AG04450 (cell line): Measurements from ENCODE around the gene RALGAPA1. TPM values are rescaled to one million over a fixed set of nuclear protein-coding genes. Genes with fewer than 3 reads are reported as not detected.
"Not testable (repeated sequence)": the region's sequence is repeated elsewhere in the genome, so short reads cannot be mapped to it uniquely, and the experiment has no call there.

ENCODE experiments used
- CTCF ChIA-PET: fragments of 300-600, 350-600 bp; formaldehyde crosslinking; extraction: SDS; loops from one replicate; lab custom pipeline; 2022; ENCODE audit warnings: antibody characterized with exemption, inconsistent platforms; lab: Charles Lee
- POLR2A ChIA-PET: fragments of 350-600 bp; formaldehyde crosslinking; extraction: SDS; loops from one replicate; lab custom pipeline; 2021; ENCODE audit warnings: antibody characterized with exemption, inconsistent platforms; lab: Yijun Ruan, JAX
- DNase-seq: peaks from one replicate; pipeline ENCODE4 v3.0.0-alpha.2; 2011; ENCODE audit warnings: low read depth, low spot score
- H3K27ac ChIP-seq: one replicate; pipeline ENCODE4 v1.5.1; 2012; ENCODE audit warnings: low read depth, low read length, control low read depth
- H3K27me3 ChIP-seq: one replicate; pipeline ENCODE4 v1.6.0; 2012; ENCODE audit warnings: low read length; ENCODE audit not compliant: control insufficient read depth, insufficient read depth
- H3K4me3 ChIP-seq: 2 replicates; pipeline ENCODE4 v1.5.1; 2011; ENCODE audit warnings: mild to moderate bottlenecking, low read depth, low read length, control low read depth
- H3K9me3 ChIP-seq: 2 replicates; pipeline ENCODE4 v1.5.1; 2012; ENCODE audit warnings: low read length; ENCODE audit not compliant: control insufficient read depth, insufficient read depth
- polyA plus RNA-seq: library from polyadenylated mRNA; depleted of rRNA; stranded (reverse); fragments of >200 nt; gene quantifications from 2 replicates; pipeline ENCODE4 v1.2.3, GENCODE V29; 2011
- TF ChIP-seq, protein P1 (sequence below): IDR thresholded peaks from 2 replicates; pipeline ENCODE4 v1.5.1; 2011; ENCODE audit warnings: low read depth, low read length, control low read depth, inconsistent platforms

RALGAPA1 gene
- polyA plus RNA-seq, 1 experiment, result 9.7 TPM

DNA sequence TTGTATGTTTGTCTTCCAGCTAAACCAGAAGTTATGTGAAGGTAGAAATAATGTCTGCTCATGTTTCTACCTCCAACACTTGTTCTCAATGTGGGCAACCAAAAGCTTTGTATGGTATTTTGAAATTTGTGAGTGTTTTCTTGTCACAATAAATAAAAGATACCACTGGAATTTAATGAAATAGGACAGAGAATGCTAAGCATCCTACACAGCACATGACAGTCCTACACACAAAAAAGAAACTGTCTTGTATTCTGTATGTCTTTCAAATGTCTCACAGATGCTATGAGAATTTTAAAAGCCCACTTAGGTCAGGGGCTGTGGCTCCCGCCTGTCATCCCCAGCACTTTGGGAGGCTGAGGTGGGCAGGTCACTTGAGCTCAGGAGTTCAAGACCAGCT is 68.9 kb downstream of the RALGAPA1 start:
- POLR2A ChIA-PET, result no interaction called here
- CTCF ChIA-PET, result no interaction called here

DNA sequence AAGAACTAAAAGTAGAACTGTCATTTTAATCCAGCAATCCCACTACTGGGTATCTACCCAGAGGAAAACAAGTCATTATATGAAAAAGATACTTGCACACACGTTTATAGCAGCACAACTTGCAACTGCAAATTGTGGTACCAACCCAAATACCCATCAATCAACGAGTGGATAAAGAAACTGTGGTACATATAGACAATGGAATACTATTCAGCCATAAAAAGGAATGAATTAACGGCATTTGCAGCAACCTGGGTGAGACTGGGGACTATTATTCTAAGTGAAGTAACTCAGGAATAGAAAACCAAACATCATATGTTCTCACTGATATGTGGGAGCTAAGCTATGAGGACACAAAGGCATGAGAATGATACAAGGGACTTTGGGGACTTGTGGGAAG is 73.9 kb downstream of the RALGAPA1 start:
- H3K4me3 ChIP-seq, H3K27ac ChIP-seq, H3K27me3 ChIP-seq, H3K9me3 ChIP-seq, CTCF ChIA-PET, DNase-seq, POLR2A ChIA-PET: not testable (repeated sequence)

More for the DNA sequence above, 68.9 kb downstream of the RALGAPA1 start:
- TF ChIP-seq, protein P1, sequence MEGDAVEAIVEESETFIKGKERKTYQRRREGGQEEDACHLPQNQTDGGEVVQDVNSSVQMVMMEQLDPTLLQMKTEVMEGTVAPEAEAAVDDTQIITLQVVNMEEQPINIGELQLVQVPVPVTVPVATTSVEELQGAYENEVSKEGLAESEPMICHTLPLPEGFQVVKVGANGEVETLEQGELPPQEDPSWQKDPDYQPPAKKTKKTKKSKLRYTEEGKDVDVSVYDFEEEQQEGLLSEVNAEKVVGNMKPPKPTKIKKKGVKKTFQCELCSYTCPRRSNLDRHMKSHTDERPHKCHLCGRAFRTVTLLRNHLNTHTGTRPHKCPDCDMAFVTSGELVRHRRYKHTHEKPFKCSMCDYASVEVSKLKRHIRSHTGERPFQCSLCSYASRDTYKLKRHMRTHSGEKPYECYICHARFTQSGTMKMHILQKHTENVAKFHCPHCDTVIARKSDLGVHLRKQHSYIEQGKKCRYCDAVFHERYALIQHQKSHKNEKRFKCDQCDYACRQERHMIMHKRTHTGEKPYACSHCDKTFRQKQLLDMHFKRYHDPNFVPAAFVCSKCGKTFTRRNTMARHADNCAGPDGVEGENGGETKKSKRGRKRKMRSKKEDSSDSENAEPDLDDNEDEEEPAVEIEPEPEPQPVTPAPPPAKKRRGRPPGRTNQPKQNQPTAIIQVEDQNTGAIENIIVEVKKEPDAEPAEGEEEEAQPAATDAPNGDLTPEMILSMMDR, result no peak
- Histone ChIP-seq H3K9me3 (no peaks in the 10 kb centered on the region), H3K27ac (no peak overlapping the region), H3K27me3 (no peaks in the 10 kb centered on the region), H3K4me3 (no peak overlapping the region)
- no peak for DNase-seq

DNA sequence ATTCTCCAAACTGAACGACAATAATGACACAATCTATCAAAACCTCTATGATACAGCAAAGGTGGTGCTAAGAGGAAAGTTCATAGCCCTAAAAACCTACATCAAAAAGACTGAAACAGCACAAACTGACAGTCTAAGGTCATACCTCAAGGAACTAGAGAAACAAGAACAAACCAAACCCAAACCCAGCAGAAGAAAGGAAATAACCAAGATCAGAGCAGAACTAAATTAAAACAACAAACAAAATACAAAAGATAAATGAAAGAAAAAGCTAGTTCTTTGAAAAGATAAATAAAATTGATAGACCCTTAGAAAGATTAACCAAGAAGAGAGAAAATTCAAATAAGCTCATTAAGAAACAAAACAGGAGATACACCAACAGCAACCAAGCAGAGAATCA is 75.6 kb downstream of the RALGAPA1 start:
- H3K27ac ChIP-seq, H3K9me3 ChIP-seq, H3K4me3 ChIP-seq, POLR2A ChIA-PET, CTCF ChIA-PET, DNase-seq, H3K27me3 ChIP-seq: not testable (repeated sequence)

GRCh38 chr14:35730871-35731270 is 78.2 kb downstream of the RALGAPA1 start:
- Histone ChIP-seq H3K27me3 (no peaks in the 10 kb centered on the region), H3K4me3 (no peak overlapping the region), H3K9me3 (no peaks in the 10 kb centered on the region), H3K27ac (no peak overlapping the region)
- POLR2A ChIA-PET, result no interaction called here
- CTCF ChIA-PET, result no interaction called here
- no peak for DNase-seq
- TF ChIP-seq, protein P1, result no peak

DNA sequence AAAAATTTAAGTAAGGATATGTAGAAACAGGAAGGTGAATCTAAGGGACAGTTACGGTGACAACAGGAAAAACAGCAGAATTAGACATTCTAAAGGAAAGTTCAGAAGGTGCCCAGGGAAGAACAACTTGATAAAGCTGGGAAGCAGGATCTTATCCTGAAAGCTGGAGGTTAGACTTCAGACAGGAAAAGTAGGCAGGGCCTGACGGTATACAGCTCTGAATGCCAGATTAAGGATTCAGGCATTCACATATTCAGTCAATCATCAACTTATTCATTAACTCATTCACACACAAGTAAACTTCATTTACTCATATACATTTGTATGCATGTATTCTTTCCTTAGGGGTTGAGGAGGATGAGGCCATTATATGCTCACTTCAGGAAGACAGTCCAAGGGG is 81.3 kb downstream of the RALGAPA1 start:
- no peak for DNase-seq
- POLR2A ChIA-PET, result no interaction called here
- no peak overlapping the region for H3K27ac ChIP-seq
- H3K9me3 ChIP-seq, result no peaks in the 10 kb centered on the region
- CTCF ChIA-PET, result no interaction called here
- no peaks in the 10 kb centered on the region for H3K27me3 ChIP-seq
- TF ChIP-seq, protein P1, result no peak
- no peak overlapping the region for H3K4me3 ChIP-seq

DNA sequence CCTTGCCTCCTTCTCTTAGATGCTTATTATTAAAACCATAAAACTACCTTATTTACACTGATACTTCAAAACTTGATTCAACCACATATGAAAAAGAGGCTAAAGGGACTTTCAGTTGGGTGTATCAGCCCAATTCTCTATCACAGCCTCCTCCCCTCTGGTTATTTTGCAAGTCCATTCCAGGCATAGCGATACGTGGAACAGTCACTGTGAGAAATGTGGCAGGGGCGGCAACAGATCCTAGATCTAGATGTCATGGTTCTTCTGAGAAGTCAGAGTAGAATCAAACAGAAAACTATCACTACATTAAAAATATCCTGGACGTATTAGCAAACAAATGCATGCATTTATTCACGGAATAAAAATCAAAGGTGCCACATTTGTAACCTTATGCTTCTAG is 83.2 kb downstream of the RALGAPA1 start:
- POLR2A ChIA-PET, result no interaction called here
- H3K4me3 ChIP-seq, result no peak overlapping the region
- H3K27ac ChIP-seq, result no peak overlapping the region
- DNase-seq, result no peak
- H3K9me3 ChIP-seq, result no peaks in the 10 kb centered on the region
- TF ChIP-seq, protein P1, result no peak
- H3K27me3 ChIP-seq, result no peaks in the 10 kb centered on the region
- CTCF ChIA-PET, result interaction anchor here (0.6 kb wide), 1 partner anchor 287 kb away, joined by 3 read pairs; no protein-coding TSS in a partner anchor
